SU-DHL-6 (cell line): ENCODE results near the gene NPAS2.

Experiments used
- EZH2phosphoT487 ChIP-seq: fragments of 200-600 bp; sonication (generic), shearing (Covaris generic); conservative IDR thresholded peaks from 2 replicates; pipeline ENCODE4 v1.6.1; 2018; ENCODE audit warnings: mild to moderate bottlenecking, antibody characterized with exemption, low read length, moderate library complexity, mixed read lengths
- TF ChIP-seq, protein P1 (sequence below): fragments of 200-600 bp; sonication (generic); IDR thresholded peaks from one replicate; pipeline ENCODE4 v1.5.1; 2017; ENCODE audit warnings: antibody characterized with exemption, mild to moderate bottlenecking, low read length, moderate library complexity; ENCODE audit not compliant: insufficient read depth, poor library complexity, severe bottlenecking

DNA sequence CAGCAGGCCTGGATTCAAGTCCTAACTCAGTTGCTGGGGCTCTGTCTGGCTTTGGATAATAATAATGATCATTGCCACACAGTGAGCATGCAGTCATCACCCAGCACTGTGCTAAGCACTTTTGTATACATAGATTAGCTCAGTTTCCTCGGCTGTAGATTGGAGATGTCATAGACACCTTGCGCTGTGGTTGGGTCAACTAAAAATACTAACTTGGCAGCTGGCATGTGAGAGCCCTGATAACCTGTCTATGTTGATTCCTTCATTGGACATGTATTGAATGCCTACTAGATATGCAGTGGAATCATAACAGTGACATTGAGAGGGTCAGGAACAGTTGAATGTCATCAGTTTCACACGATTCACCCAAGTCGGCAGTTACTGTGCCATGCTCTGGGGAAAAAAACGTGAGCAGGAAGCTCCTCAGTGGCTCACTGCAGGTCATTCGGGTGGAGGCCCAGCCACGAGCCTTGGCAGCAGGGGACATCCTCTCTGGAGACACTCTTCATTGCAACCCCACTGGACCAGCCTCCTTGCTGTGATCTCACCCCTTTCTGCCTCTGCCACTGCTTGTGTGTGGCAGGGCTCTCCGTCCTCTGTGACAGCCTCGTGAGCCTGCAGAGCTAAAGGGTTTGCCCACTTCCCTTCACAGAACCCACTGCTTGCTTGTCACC, 85.3 kb downstream of the NPAS2 start:
- TF ChIP-seq, protein P1, sequence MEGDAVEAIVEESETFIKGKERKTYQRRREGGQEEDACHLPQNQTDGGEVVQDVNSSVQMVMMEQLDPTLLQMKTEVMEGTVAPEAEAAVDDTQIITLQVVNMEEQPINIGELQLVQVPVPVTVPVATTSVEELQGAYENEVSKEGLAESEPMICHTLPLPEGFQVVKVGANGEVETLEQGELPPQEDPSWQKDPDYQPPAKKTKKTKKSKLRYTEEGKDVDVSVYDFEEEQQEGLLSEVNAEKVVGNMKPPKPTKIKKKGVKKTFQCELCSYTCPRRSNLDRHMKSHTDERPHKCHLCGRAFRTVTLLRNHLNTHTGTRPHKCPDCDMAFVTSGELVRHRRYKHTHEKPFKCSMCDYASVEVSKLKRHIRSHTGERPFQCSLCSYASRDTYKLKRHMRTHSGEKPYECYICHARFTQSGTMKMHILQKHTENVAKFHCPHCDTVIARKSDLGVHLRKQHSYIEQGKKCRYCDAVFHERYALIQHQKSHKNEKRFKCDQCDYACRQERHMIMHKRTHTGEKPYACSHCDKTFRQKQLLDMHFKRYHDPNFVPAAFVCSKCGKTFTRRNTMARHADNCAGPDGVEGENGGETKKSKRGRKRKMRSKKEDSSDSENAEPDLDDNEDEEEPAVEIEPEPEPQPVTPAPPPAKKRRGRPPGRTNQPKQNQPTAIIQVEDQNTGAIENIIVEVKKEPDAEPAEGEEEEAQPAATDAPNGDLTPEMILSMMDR: no peak
- no peak for TF ChIP-seq EZH2phosphoT487
